Renal pelvis (tissue), 4 donors: ENCODE results near the gene NTRK3. TPM values are rescaled to one million over a fixed set of nuclear protein-coding genes. Genes with fewer than 3 reads are reported as not detected.

Experiments used
- DNase-seq: peaks from one replicate; pipeline ENCODE4 v3.0.0-alpha.2; 2013
- polyA plus RNA-seq, 3 donors: library from polyadenylated mRNA; unstranded; fragments of 120-200 nt; gene quantifications; one replicate each; pipeline ENCODE4 v1.2.1, GENCODE V29; 2013; ENCODE audit not compliant: insufficient read length in 3 of 3

Gene NTRK3
- polyA plus RNA-seq, 3 donors = 8.7 to 12.6 (median 9.1) TPM

- peak; percentile 75 for DNase-seq
These were observed 23.8 kb downstream of the NTRK3 start for GRCh38 chr15:88232771-88233201.

DNA sequence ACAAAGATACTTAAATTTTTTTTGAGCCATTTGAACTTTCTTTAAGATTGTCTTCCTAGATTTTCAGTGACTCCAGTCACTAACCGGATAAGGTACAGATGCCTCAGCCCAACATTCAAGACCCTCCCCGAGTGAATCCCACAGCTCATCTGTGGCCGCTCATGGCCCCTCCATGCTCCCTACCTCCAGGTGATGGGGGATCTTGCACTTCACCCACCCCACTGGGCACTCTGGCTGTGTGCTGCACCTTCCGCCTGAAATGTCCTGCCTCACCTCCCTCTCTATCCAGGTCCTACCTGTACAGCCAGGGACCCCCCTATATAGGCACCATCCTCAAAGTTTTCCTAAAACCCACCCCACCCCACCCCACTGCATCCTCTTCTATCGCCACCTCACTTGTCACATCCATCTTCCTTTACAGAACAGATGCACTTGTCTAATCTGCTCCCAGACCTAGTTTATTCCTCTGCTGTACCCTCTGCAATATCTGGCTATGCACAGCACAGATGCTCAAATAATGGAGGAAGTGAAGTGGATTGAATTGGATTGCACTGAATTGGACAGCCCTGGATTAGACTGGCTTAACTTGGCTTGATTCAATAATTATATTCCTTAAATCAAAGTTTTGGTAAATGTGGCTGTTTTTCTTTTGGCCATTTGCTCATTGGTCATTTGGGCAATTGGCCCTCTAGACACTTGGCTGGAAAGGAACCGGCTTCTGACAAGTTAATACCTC lies 24.5 kb downstream of the NTRK3 start:
- no peak for DNase-seq

- DNase-seq = no peak
These were observed 25.7 kb downstream of the NTRK3 start for GRCh38 chr15:88230823-88231222.

- no peak for DNase-seq
These were observed 31.1 kb downstream of the NTRK3 start for GRCh38 chr15:88225461-88225860.

GRCh38 chr15:88223084-88223483 lies 33.5 kb downstream of the NTRK3 start:
- DNase-seq = no peak

DNA sequence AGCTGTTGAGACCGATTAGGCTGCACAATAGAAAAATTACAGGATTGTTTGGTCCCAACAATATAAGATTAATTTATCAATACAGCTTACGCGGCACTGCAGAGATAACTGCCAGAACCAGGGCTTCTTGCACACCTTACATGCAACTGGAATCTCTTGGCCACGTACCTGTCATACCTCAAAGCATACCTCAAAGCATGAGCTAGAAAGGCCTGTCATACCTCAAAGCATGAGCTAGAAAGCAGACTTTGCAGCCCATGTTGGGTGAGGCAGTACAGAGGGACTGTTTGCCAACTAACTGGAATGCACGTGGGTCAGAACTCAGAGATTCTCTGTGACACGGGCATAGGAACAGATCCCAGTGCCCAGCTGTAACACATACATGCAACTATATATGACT lies 34.7 kb downstream of the NTRK3 start:
- DNase-seq = no peak

DNA sequence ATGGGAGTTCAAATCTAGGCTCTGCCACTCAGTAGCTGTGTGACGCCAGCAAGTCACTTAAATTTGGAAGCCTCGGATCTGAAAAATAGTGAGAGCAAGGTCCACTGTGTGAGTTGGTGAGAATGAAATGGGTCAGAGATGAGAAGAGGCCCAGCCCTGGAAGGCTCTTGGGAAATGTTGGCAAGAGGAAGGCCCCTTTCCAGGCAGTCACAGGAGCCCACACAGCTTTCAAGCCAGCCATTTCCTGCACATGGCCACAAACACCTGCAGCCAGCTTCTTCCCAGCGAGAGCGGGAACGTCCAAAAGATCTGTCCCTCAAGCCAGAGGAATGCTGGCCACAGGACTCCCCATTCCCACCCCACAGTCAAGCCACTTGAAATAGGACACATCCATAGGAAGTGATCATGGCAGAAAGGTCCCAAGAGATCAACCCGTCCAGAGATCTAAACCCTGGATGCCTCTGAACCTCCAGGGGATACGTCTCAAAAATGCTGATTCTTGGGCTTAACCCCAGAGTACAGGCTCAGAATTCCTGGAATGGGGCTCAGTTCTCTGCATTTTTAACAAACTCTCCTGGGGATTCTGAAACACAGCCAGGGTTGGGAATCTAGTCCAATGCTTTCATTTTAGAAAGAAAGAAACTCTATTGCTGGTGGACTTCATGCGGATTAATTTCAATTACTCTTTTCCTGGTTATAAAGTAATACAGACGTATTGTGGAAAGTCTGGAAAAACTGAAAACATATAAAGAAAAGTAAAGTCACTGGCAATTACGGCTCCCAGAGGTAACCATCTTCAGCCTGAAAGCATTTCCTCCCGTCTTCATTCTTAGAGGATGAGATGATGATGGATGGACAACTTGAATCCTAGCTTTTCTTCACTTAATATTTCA lies 35.9 kb downstream of the NTRK3 start:
- DNase-seq = no peak

GRCh38 chr15:88219623-88220022 lies 36.9 kb downstream of the NTRK3 start:
- DNase-seq = no peak

GRCh38 chr15:88218557-88219221 lies 37.9 kb downstream of the NTRK3 start:
- DNase-seq = no peak

GRCh38 chr15:88215066-88215648 lies 41.4 kb downstream of the NTRK3 start:
- DNase-seq = no peak

DNA sequence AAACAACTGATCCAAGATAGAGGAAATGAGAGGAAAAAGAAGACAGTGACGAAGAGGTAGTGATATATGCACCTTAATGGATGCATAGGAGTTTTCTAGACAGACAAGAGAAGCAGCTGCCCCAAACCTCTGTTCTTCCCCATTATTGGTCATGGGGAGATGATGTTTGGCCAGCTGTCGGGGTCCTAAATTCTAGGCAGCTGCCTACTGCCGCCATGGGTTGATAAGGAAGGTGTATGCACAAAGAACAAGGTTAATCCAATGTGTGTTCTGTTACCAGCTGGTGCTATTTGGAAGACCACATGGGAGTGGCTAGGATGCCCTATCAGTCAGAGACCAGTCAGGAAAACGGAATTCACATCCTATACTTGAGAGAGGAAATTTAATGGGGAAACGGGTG lies 47.4 kb downstream of the NTRK3 start:
- no peak for DNase-seq

GRCh38 chr15:88208396-88208795 lies 48.1 kb downstream of the NTRK3 start:
- no peak for DNase-seq

DNA sequence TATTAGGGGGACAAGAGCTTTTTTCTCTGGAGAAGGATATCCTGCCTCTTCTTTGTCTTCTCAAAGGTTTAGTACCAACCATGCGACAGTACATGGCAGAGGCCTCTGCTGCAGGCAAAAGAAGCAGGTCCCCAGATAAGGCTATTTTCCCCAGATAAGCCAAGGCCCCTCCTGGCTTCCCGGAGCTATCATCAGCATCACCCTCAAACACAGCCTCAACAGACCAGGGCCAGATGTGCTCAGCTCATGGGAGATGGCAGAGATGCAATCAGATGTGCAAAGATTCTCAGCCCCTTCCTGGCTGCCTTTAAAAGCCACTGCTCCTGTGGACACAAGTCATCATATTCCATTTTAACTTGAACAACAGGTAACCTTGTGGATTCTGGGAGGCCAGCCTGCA lies 49.0 kb downstream of the NTRK3 start:
- DNase-seq = no peak

- DNase-seq = no peak
These were observed 52.0 kb downstream of the NTRK3 start for GRCh38 chr15:88204584-88204983.

- DNase-seq = no peak
These were observed 54.3 kb downstream of the NTRK3 start for GRCh38 chr15:88202231-88202630.

GRCh38 chr15:88201207-88201606 lies 55.3 kb downstream of the NTRK3 start:
- DNase-seq = no peak

- DNase-seq = no peak
These were observed 59.6 kb downstream of the NTRK3 start for GRCh38 chr15:88196961-88197360.

DNA sequence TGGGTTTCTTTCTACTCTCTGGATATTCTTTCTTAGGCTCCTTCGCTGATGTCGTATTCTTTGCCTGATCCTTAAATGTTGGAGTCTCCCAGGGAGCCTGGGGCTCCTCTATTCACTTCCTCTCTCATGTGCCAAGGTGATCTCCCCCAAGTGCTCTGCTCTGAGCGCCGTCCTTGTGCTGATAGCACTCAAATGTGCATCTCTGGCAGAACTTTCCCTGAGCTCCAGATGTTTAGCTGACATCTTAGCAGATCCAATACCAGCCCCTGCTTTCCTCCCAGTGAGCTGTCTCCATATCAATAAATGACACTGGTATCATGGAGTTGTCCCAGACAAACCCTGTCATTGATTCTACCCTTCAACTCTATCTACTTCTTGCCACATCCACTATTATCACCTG lies 62.4 kb downstream of the NTRK3 start:
- no peak for DNase-seq

DNA sequence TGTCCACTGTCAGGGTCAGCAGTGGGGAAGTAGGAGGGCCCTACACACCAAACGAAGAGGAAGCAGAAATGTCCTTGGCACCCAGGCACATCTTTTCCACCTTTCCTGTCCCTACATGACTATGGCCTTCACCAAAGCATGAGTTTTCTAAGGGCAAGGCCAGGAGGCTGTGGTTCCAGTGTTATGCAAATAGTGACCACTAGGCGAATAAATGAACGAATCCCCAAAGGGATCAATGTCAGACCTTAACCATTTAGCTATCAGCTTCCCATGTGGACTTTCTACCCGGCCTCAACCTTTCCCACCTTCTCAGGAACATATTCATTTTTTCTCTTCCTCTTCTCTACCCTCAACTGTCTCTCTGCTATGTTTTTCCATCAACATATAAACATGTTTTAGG lies 63.1 kb downstream of the NTRK3 start:
- no peak for DNase-seq

- DNase-seq = no peak
These were observed 64.8 kb downstream of the NTRK3 start for GRCh38 chr15:88191812-88192165.

- DNase-seq = no peak
These were observed 66.3 kb downstream of the NTRK3 start for GRCh38 chr15:88190232-88190631.

DNA sequence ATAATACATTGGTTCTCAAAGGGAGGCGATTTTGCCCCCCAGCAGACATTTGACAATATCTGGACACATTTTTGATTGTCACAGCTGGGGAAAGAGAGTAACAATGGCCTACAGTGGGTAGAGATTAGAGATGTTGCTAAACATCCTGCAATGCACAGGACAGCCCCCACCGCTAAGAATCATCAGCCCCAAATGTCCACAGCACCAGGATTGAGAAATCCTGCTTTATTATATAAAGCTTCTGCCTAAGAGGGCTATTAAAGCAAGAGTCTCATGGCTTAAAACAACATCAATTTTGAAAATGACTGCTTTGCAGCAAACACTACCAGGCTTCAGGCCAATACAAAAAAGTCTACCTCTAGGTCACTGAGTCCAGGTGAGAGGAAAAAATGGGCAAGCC lies 68.2 kb downstream of the NTRK3 start:
- DNase-seq = no peak
